Measurements from ENCODE around the gene ETS2.
A peak's percentile ranks its signal among the peaks of the same experiment; 100 is the strongest.

ETS2 gene

GRCh38 chr21:38805328-38806152 is at the start of gene ETS2:
Gene ETS2, plus strand, starts transcription at chr21:38805929. Its CDS starts 4,106 bp downstream, at chr21:38810035.
- DNase-seq (ENCODE audit: low read depth in 2 of 2): peak; percentile 63 to 64

- DNase-seq (ENCODE audit: low read depth in 2 of 2): no peak
These were observed 49.0 kb upstream of the ETS2 start for GRCh38 chr21:38756746-38757145.

- no peak for DNase-seq (ENCODE audit: low read depth in 2 of 2)
These were observed 47.1 kb upstream of the ETS2 start for GRCh38 chr21:38758501-38759214.

GRCh38 chr21:38759413-38759812 is 46.3 kb upstream of the ETS2 start:
- no peak for DNase-seq (ENCODE audit: low read depth in 2 of 2)

- no peak for DNase-seq (ENCODE audit: low read depth in 2 of 2)
These were observed 45.5 kb upstream of the ETS2 start for GRCh38 chr21:38760017-38760761.

GRCh38 chr21:38760762-38761155 is 45.0 kb upstream of the ETS2 start:
- DNase-seq (ENCODE audit: low read depth in 2 of 2): no peak

- DNase-seq (ENCODE audit: low read depth in 2 of 2): no peak
These were observed 44.2 kb upstream of the ETS2 start for GRCh38 chr21:38761531-38761930.

GRCh38 chr21:38765056-38765455 is 40.7 kb upstream of the ETS2 start:
- DNase-seq (ENCODE audit: low read depth in 2 of 2): no peak

- DNase-seq (ENCODE audit: low read depth in 2 of 2): peak; percentile 45 to 53
These were observed 38.6 kb upstream of the ETS2 start for GRCh38 chr21:38766987-38767722.

- peak; percentile 60 to 71 for DNase-seq (ENCODE audit: low read depth in 2 of 2)
These were observed 37.2 kb upstream of the ETS2 start for GRCh38 chr21:38768471-38769063.

- DNase-seq (ENCODE audit: low read depth in 2 of 2): no peak
These were observed 36.4 kb upstream of the ETS2 start for GRCh38 chr21:38769191-38769780.

- DNase-seq (ENCODE audit: low read depth in 2 of 2): no peak
These were observed 35.1 kb upstream of the ETS2 start for GRCh38 chr21:38770660-38771059.

GRCh38 chr21:38771536-38771935 is 34.2 kb upstream of the ETS2 start:
- DNase-seq (ENCODE audit: low read depth in 2 of 2): no peak

GRCh38 chr21:38772646-38773045 is 33.1 kb upstream of the ETS2 start:
- DNase-seq (ENCODE audit: low read depth in 2 of 2): no peak

- DNase-seq (ENCODE audit: low read depth in 2 of 2): peak in 1 of 2 donors; percentile 19
These were observed 32.3 kb upstream of the ETS2 start for GRCh38 chr21:38773099-38774061.

- no peak for DNase-seq (ENCODE audit: low read depth in 2 of 2)
These were observed 31.6 kb upstream of the ETS2 start for GRCh38 chr21:38774152-38774551.

GRCh38 chr21:38774586-38775285 is 31.0 kb upstream of the ETS2 start:
- no peak for DNase-seq (ENCODE audit: low read depth in 2 of 2)

GRCh38 chr21:38775733-38776132 is 30.0 kb upstream of the ETS2 start:
- DNase-seq (ENCODE audit: low read depth in 2 of 2): no peak

GRCh38 chr21:38777015-38777414 is 28.7 kb upstream of the ETS2 start:
- DNase-seq (ENCODE audit: low read depth in 2 of 2): no peak
